GM20000 (cell line): Measurements from ENCODE around the gene R3HDM2.
"Not testable (repeated sequence)": the region's sequence is repeated elsewhere in the genome, so short reads cannot be mapped to it uniquely, and the experiment has no call there.

Experiments
- DNase-seq: peaks from one replicate; pipeline ENCODE4 v3.0.0; 2012; ENCODE audit warnings: low spot score
- TF ChIP-seq, protein P1 (sequence below): IDR thresholded peaks from 2 replicates; pipeline ENCODE4 v1.5.1; 2012; ENCODE audit warnings: mild to moderate bottlenecking, control low read depth; ENCODE audit errors: extremely low read depth, missing control alignments

The R3HDM2 gene

DNA sequence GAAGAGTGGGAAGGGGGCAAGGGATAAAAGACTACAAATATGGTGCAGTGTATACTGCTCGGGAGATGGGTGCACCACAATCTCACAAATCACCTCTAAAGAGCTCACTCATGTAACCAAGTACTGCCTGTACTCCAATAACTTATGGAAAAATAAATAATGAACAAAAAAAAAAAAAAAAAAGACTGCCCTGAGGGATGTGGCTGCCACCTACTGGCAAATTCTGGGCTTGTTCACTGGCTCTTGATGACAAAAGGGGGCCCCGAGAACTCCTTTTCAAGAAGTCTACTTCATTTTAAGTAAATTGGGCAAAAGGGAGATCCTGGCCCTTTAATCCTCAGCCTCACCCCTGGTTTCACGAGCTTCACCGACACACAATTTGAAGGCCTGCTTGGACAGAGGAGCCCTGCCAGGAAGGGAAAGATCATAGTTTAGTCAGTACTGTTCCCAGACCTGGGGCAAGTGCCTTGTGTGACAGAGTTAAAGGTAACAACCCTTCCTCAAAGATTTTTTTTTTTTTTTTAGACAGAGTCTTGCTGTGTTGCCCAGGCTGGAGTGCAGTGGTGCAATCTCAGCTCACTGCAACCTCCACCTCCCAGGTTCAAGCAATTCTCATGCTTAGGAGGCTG lies 153.8 kb downstream of the R3HDM2 start:
- TF ChIP-seq, protein P1, sequence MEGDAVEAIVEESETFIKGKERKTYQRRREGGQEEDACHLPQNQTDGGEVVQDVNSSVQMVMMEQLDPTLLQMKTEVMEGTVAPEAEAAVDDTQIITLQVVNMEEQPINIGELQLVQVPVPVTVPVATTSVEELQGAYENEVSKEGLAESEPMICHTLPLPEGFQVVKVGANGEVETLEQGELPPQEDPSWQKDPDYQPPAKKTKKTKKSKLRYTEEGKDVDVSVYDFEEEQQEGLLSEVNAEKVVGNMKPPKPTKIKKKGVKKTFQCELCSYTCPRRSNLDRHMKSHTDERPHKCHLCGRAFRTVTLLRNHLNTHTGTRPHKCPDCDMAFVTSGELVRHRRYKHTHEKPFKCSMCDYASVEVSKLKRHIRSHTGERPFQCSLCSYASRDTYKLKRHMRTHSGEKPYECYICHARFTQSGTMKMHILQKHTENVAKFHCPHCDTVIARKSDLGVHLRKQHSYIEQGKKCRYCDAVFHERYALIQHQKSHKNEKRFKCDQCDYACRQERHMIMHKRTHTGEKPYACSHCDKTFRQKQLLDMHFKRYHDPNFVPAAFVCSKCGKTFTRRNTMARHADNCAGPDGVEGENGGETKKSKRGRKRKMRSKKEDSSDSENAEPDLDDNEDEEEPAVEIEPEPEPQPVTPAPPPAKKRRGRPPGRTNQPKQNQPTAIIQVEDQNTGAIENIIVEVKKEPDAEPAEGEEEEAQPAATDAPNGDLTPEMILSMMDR = no peak
- DNase-seq = no peak

DNA sequence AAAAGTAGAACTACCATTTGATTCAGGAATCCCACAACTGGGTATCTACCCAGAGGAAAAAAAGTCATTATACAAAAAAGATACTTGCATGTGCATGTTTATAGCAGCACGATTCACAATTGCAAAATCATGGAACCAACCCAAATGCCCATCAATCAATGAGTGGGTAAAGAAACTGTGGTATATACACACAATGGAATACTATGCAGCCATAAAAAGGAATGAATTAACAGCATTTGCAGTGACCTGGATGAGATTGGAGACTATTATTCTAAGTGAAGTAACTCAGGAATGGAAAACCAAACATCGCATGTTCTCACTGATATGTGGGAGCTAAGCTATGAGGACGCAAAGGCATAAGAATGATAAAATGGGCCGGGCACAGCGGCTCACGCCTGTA lies 154.6 kb downstream of the R3HDM2 start:
- DNase-seq = not testable (repeated sequence)

DNA sequence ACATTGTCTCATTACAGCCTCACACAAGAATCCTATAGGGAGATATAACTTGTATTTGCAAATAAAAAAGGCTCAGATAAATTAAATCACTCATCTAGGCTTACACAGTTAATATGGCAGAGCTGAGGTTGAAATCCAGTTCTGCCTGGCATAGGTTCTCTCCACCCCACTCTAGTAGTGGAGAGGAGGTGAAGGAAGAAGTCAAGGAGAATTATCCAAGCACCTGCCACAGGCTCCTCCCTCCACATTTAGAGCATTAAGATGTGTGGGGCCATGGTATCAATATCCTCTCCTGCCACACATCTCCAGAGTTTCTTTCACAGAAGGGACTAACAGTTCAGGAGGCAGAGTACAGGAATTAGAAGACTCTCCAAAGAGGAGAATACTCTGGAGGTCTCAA lies 157.3 kb downstream of the R3HDM2 start:
- DNase-seq = no peak
- TF ChIP-seq, protein P1 = no peak

DNA sequence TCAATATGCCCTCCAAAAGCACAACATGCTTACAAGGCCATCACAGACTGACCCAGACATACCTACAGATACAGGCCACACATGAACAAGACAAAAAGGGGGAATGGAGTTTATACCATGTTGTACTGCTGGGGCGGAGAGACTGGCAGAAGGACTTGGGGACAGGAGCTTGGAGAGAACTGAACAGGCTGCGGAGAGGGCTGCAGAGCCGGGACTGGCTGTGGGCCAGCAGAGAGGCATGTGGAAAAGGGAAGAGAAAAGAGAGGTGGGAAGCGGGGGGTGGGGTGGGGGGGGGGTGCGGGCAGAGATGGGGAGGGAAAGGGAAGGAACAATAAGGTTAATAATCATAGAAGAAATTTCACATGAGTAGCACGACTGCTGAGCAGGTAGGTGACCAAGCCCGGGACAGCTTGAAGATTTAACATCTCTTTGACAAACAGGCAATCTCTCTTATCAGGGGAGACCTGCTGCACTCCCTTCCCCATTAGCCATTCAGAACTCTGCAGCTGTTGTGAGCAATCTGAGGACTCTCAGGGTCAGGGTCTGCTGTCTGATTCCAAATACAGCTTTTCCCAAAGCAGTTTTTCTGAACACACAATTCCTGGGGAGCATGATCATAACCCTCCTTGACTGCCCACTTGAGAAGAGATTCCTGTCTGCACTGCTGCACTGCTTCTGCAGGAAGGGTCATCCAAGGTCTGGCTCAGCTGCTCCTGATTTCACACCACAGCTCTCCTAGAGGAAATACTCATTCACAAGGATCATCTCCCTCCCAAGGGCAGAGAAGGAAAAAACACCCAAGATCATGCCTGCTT lies 158.3 kb downstream of the R3HDM2 start:
- DNase-seq = no peak

GRCh38 chr12:57270966-57271470 lies 159.8 kb downstream of the R3HDM2 start:
- DNase-seq = no peak
- TF ChIP-seq, protein P1 = no peak

More for the DNA sequence above, 158.3 kb downstream of the R3HDM2 start:
- TF ChIP-seq, protein P1 = no peak

DNA sequence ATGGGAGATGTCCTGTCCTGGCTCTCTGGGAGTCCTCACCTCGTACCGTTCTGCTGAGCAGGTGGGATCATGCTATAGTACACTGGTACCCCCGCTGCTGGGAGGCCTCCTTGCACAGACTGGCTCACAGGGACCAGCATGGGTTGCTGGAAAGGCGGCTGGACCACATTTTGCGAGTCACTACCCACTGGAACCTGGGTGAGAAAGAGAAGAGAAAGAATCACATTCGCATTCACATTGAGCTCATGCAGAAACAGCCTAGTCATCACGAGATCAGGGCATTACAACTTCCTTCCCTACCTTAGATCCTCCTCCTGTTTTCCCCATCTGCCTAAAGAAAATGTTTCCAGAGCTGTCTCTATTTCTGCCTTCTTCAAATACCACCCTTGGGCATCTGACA lies 162.6 kb downstream of the R3HDM2 start:
- no peak for DNase-seq
- TF ChIP-seq, protein P1 = no peak

GRCh38 chr12:57266681-57267080 lies 164.2 kb downstream of the R3HDM2 start:
- TF ChIP-seq, protein P1 = no peak
- no peak for DNase-seq
